Measurements from ENCODE around the gene MIS12. TPM values are rescaled to one million over a fixed set of nuclear protein-coding genes. Genes with fewer than 3 reads are reported as not detected.

The MIS12 gene
- total RNA-seq, 1 donor from 2014 or later, result 17.5 TPM

DNA sequence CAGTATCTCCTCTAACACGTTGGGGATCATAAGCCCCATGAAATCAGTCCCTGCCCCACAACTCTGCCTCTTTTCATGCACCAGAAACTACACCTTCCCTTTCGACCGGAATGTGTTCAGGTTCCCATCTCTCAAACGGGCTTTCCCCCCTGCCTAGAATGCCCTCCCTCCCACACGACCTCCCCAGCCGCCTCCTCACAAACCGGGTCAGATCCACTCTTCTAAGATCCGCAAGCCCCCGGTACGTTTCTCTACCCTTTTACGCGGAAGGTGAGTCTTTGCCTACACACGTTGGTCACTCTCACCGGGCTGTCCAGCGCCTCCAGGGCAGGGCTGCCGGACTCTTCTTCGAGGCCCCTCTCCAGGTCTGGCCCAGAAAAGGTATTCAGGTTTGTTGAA is 18.3 kb upstream of the MIS12 start:
- H3K27ac ChIP-seq, result peak overlapping the region in 1 of 2 donors; percentile 71
- intact Hi-C loops (cut with DNase I), result loop anchor here (2.0 to 5.0 kb wide), 2 partner anchors 29 to 46 kb away; partner anchors contain the start of genes C1QBP and RPAIN

DNA sequence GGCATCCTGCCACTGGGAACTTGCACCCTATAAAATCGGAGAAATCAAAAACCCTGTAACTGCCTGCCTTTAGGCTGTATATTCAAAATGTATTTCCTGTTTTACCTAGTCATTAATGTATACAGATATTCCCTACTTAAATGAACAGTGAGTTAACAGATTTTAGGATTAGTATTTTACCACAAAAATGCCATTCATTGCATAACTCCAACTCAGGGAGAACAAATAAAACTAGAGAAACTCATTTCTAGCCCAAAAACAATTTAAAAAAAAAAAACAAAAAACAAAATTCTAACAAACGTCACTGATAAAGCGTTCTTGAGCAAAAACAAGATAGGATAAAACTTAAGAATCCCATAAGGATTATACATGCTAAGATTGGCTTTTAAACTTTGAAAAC is 13.9 kb upstream of the MIS12 start:
- intact Hi-C loops (cut with DNase I), result no loop called here
- Histone ChIP-seq H3K4me1 (peaks cover 0 to 4% of the 10 kb centered on the region in 2 donors), H3K9me3 (no peaks in the 10 kb centered on the region), H3K36me3 (peaks cover 45 to 52% of the 10 kb centered on the region in 2 donors), H3K4me3 (no peak overlapping the region), H3K27ac (no peak overlapping the region), H3K27me3 (no peaks in the 10 kb centered on the region)
- TF ChIP-seq, protein P1, sequence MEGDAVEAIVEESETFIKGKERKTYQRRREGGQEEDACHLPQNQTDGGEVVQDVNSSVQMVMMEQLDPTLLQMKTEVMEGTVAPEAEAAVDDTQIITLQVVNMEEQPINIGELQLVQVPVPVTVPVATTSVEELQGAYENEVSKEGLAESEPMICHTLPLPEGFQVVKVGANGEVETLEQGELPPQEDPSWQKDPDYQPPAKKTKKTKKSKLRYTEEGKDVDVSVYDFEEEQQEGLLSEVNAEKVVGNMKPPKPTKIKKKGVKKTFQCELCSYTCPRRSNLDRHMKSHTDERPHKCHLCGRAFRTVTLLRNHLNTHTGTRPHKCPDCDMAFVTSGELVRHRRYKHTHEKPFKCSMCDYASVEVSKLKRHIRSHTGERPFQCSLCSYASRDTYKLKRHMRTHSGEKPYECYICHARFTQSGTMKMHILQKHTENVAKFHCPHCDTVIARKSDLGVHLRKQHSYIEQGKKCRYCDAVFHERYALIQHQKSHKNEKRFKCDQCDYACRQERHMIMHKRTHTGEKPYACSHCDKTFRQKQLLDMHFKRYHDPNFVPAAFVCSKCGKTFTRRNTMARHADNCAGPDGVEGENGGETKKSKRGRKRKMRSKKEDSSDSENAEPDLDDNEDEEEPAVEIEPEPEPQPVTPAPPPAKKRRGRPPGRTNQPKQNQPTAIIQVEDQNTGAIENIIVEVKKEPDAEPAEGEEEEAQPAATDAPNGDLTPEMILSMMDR (IDR thresholded peaks at IDR 0.05), result no peak
- DNase-seq (ENCODE audit: low spot score in 2 of 2), result no peak

More for the DNA sequence above, 18.3 kb upstream of the MIS12 start:
- DNase-seq (ENCODE audit: low spot score in 2 of 2), result no peak
- H3K4me3 ChIP-seq, result peak overlapping the region; percentile 59 to 85
- H3K27me3 ChIP-seq, result no peaks in the 10 kb centered on the region
- no peaks in the 10 kb centered on the region for H3K9me3 ChIP-seq
- peaks cover 6 to 13% of the 10 kb centered on the region in 2 donors for H3K36me3 ChIP-seq
- TF ChIP-seq, protein P1 (IDR thresholded peaks at IDR 0.05), result no peak
- H3K4me1 ChIP-seq, result peaks cover 2 to 9% of the 10 kb centered on the region in 2 donors

DNA sequence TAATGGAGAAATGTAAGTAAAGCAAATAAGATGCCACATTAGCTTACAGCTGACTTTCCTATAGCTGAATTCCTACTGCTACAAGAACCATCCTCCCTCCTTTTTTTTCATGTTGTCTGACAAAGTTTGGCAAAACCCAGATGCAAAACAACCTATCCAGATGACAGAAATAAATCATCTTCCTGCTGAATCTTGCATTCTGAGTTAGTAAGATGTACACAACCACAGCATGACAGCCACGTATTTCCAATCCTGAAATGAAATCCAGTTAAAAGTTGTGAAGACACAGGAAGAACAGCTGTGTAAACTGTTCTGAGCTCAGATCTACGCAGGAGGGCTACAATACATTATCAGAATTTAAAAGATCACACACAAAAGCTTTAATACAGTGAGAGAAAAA is 12.5 kb upstream of the MIS12 start:
- Histone ChIP-seq H3K4me3 (no peak overlapping the region), H3K9me3 (no peaks in the 10 kb centered on the region), H3K27ac (no peak overlapping the region), H3K4me1 (no peaks in the 10 kb centered on the region), H3K36me3 (peaks cover 59 to 66% of the 10 kb centered on the region in 2 donors), H3K27me3 (no peaks in the 10 kb centered on the region)
- TF ChIP-seq, protein P1 (IDR thresholded peaks at IDR 0.05), result no peak
- DNase-seq (ENCODE audit: low spot score in 2 of 2), result no peak
- intact Hi-C loops (cut with DNase I), result no loop called here

DNA sequence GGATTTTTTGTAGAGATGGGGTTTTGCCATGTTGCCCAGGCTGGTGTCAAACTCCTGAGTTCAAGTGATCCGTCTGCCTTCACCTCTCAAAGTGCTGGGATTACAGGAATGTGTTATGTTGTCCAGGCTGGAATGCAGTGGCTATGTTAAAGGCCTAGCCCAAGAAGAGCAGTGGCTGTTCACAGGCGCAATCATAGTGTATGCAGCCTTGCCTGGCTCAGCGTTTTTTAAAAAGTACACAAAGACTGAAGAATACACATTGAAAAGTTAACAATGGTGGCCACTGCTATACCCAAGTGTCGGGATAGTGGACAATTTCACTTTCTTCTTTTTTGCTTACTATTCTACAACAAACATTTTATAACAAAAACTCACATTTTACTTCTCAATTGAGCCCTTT is 7.4 kb upstream of the MIS12 start:
- Histone ChIP-seq H3K9me3 (no peaks in the 10 kb centered on the region), H3K27me3 (no peaks in the 10 kb centered on the region), H3K36me3 (peaks cover 68 to 95% of the 10 kb centered on the region in 2 donors), H3K27ac (no peak overlapping the region), H3K4me1 (no peaks in the 10 kb centered on the region), H3K4me3 (no peak overlapping the region)
- TF ChIP-seq, protein P1 (IDR thresholded peaks at IDR 0.05), result no peak
- no peak for DNase-seq (ENCODE audit: low spot score in 2 of 2)
- intact Hi-C loops (cut with DNase I), result no loop called here

DNA sequence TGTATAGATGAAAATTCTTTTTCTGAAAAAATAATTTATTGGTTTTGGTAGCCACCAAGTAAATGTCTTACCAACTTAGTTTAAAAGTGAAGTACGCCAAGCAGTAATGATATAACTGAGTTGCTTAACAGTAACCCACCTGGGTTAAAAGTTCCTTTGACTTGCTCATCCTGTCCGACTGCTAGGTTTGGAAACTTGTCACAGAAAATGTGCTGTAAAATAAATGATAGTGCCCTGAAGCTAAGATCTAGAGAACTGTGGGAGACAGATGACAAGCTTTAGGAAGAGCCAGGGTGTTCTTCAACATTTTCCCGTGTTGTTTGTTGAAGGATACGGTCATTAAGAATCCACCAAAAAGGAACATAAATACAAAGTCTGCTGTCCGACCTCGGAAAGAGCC is 5.4 kb upstream of the MIS12 start:
- Histone ChIP-seq H3K9me3 (no peaks in the 10 kb centered on the region), H3K4me1 (peaks cover 0 to 10% of the 10 kb centered on the region in 2 donors), H3K27me3 (no peaks in the 10 kb centered on the region), H3K27ac (no peak overlapping the region), H3K4me3 (no peak overlapping the region), H3K36me3 (peaks cover 55 to 85% of the 10 kb centered on the region in 2 donors)
- no peak for DNase-seq (ENCODE audit: low spot score in 2 of 2)
- TF ChIP-seq, protein P1 (IDR thresholded peaks at IDR 0.05), result no peak
- intact Hi-C loops (cut with DNase I), result loop anchor here (10.0 kb wide), 2 partner anchors 964 to 1174 kb away; partner anchors contain the start of genes C17orf100, MED31 and PIMREG
